Caco-2 (cell line): ENCODE data around the gene SLC39A11. TPM values are rescaled to one million over a fixed set of nuclear protein-coding genes. Genes with fewer than 3 reads are reported as not detected.

Source experiments
- BruUV-seq: library from RNA; stranded (reverse); fragments of 400-500 nt; replicated peaks from 2 replicates; lab custom pipeline; 2021; lab: Mats Ljungman, UMichigan
- CTCF ChIA-PET: fragments of 300-600 bp; sonication (Branson Sonifier 250); formaldehyde crosslinking; loops from one replicate; lab custom pipeline; 2022; ENCODE audit warnings: antibody characterized with exemption; lab: Charles Lee
- POLR2A ChIA-PET: fragments of 300-600 bp; sonication (Branson Sonifier 250); formaldehyde crosslinking; loops from one replicate; lab custom pipeline; 2022; ENCODE audit warnings: antibody characterized with exemption; lab: Charles Lee
- DNase-seq, 2 experiments: peaks; one replicate each; pipeline versions ENCODE4 v3.0.0 to v3.0.0-alpha.2; 2020 to 2022
- H3K27me3 ChIP-seq: replicated peaks from 2 replicates; pipeline ENCODE4 v1.6.0; 2011; ENCODE audit warnings: low read length; ENCODE audit not compliant: control insufficient read depth, insufficient read depth
- H3K36me3 ChIP-seq: 2 replicates; pipeline ENCODE4 v1.5.1; 2011; ENCODE audit warnings: low read length; ENCODE audit not compliant: control insufficient read depth, insufficient read depth
- H3K4me1 ChIP-seq: fragments of 250-450 bp; sonication (Bioruptor Pico); 2 replicates; pipeline ENCODE4 v1.5.1; 2020; ENCODE audit warnings: mild to moderate bottlenecking
- H3K4me3 ChIP-seq: 2 replicates; pipeline ENCODE4 v1.5.1; 2011; ENCODE audit warnings: low read depth, mild to moderate bottlenecking, control low read depth, low read length
- H3K9me3 ChIP-seq: fragments of 250-450 bp; sonication (Bioruptor Pico); 2 replicates; pipeline ENCODE4 v1.5.1; 2020; ENCODE audit warnings: mild to moderate bottlenecking, moderate library complexity
- H3K27ac Mint-ChIP-seq: one replicate; pipeline ENCODE4 v1.8.0; 2022; ENCODE audit warnings: mixed read lengths; ENCODE audit not compliant: unreplicated experiment
- H3K27me3 Mint-ChIP-seq: one replicate; pipeline ENCODE4 v1.8.0; 2022; ENCODE audit warnings: mixed read lengths; ENCODE audit not compliant: insufficient read depth, unreplicated experiment
- H3K36me3 Mint-ChIP-seq: one replicate; pipeline ENCODE4 v1.8.0; 2022; ENCODE audit warnings: mild to moderate bottlenecking, mixed read lengths; ENCODE audit not compliant: insufficient read depth, unreplicated experiment
- H3K4me1 Mint-ChIP-seq: one replicate; pipeline ENCODE4 v1.8.0; 2022; ENCODE audit warnings: low read depth, mixed read lengths; ENCODE audit not compliant: unreplicated experiment
- H3K4me3 Mint-ChIP-seq: one replicate; pipeline ENCODE4 v1.8.0; 2022; ENCODE audit warnings: mild to moderate bottlenecking, moderate library complexity, mixed read lengths; ENCODE audit not compliant: unreplicated experiment
- H3K9me3 Mint-ChIP-seq: one replicate; pipeline ENCODE4 v1.8.0; 2022; ENCODE audit warnings: mixed read lengths; ENCODE audit not compliant: unreplicated experiment
- CTCF ChIP-seq, 2 experiments: fragments of 200-600 bp in 1 of 2; IDR thresholded peaks; 1 replicate in 1 of 2; 2 replicates in 1 of 2; pipeline versions ENCODE4 v1.5.1 to v1.8.0; 2011 to 2022; ENCODE audit warnings: antibody characterized with exemption in 1 of 2, control low read depth in 1 of 2, inconsistent platforms in 1 of 2, low read depth in 1 of 2, low read length in 1 of 2, mild to moderate bottlenecking in 1 of 2, moderate library complexity in 1 of 2; ENCODE audit not compliant: insufficient read depth in 1 of 2, severe bottlenecking in 1 of 2, unreplicated experiment in 1 of 2
- intact Hi-C: fragments of 100-400 bp; cut with micrococcal nuclease; formaldehyde crosslinking; loops from one replicate; pipeline ENCODE4 v1.10.0; 2022; ENCODE audit not compliant: unreplicated experiment
- total RNA-seq: library from RNA; stranded (reverse); gene quantifications from 2 replicates; pipeline ENCODE4 v1.2.3, GENCODE V29; 2022

SLC39A11 gene
- total RNA-seq, 1 experiment from 2014 or later = 26.4 TPM

GRCh38 chr17:72875361-72875760, 217.1 kb downstream of the SLC39A11 start:
- Histone ChIP-seq H3K4me3 (no peak overlapping the region), H3K4me1 (no peaks in the 10 kb centered on the region), H3K27me3 (no peaks in the 10 kb centered on the region), H3K36me3 (no peaks in the 10 kb centered on the region), H3K9me3 (peaks cover 22% of the 10 kb centered on the region)
- intact Hi-C loops = no loop called here
- TF ChIP-seq CTCF (IDR thresholded peaks at IDR 0.05; ENCODE audit: insufficient read depth in 1 of 2, low read depth in 1 of 2, low read length in 1 of 2, severe bottlenecking in 1 of 2, unreplicated experiment in 1 of 2) = no peak
- no peaks in the 10 kb centered on the region for H3K27me3 Mint-ChIP-seq
- ChIA-PET CTCF (no interaction called here), POLR2A (no interaction called here)
- peaks cover 6% of the 10 kb centered on the region for H3K36me3 Mint-ChIP-seq
- H3K4me3 Mint-ChIP-seq = no peak overlapping the region
- H3K4me1 Mint-ChIP-seq = no peaks in the 10 kb centered on the region
- no peak overlapping the region for H3K27ac Mint-ChIP-seq
- BruUV-seq = no TSS peak
- H3K9me3 Mint-ChIP-seq = peaks cover 51% of the 10 kb centered on the region
- DNase-seq = no peak

GRCh38 chr17:72872396-72872795, 220.1 kb downstream of the SLC39A11 start:
- Histone ChIP-seq H3K4me1 (no peaks in the 10 kb centered on the region), H3K36me3 (no peaks in the 10 kb centered on the region), H3K4me3 (no peak overlapping the region), H3K27me3 (no peaks in the 10 kb centered on the region), H3K9me3 (peaks cover 10% of the 10 kb centered on the region)
- H3K4me1 Mint-ChIP-seq = no peaks in the 10 kb centered on the region
- intact Hi-C loops = no loop called here
- H3K27me3 Mint-ChIP-seq = no peaks in the 10 kb centered on the region
- no peaks in the 10 kb centered on the region for H3K36me3 Mint-ChIP-seq
- H3K4me3 Mint-ChIP-seq = no peak overlapping the region
- no peak for DNase-seq
- H3K9me3 Mint-ChIP-seq = peaks cover 27% of the 10 kb centered on the region
- BruUV-seq = no TSS peak
- no peak for TF ChIP-seq CTCF (IDR thresholded peaks at IDR 0.05; ENCODE audit: insufficient read depth in 1 of 2, low read depth in 1 of 2, low read length in 1 of 2, severe bottlenecking in 1 of 2, unreplicated experiment in 1 of 2)
- H3K27ac Mint-ChIP-seq = no peak overlapping the region
- POLR2A ChIA-PET = no interaction called here
- CTCF ChIA-PET = no interaction called here

GRCh38 chr17:72870367-72870985, 222.0 kb downstream of the SLC39A11 start:
- H3K27me3 ChIP-seq = no peaks in the 10 kb centered on the region
- H3K27ac Mint-ChIP-seq = no peak overlapping the region
- intact Hi-C loops = no loop called here
- POLR2A ChIA-PET = no interaction called here
- no peaks in the 10 kb centered on the region for H3K27me3 Mint-ChIP-seq
- H3K4me1 Mint-ChIP-seq = no peaks in the 10 kb centered on the region
- H3K9me3 Mint-ChIP-seq = peaks cover 29% of the 10 kb centered on the region
- no peaks in the 10 kb centered on the region for H3K36me3 Mint-ChIP-seq
- no peak for DNase-seq
- TF ChIP-seq CTCF (IDR thresholded peaks at IDR 0.05; ENCODE audit: insufficient read depth in 1 of 2, low read depth in 1 of 2, low read length in 1 of 2, severe bottlenecking in 1 of 2, unreplicated experiment in 1 of 2) = no peak
- peaks cover 3% of the 10 kb centered on the region; the same call in 1 of the 2 replicates for H3K9me3 ChIP-seq
- H3K4me3 Mint-ChIP-seq = no peak overlapping the region
- no TSS peak for BruUV-seq
- CTCF ChIA-PET = no interaction called here
- no peaks in the 10 kb centered on the region for H3K36me3 ChIP-seq
- H3K4me1 ChIP-seq = no peaks in the 10 kb centered on the region
- H3K4me3 ChIP-seq = no peak overlapping the region
